T1000 (cell line): ENCODE results near the gene PPP1R9A.
"Not testable (repeated sequence)": the region's sequence is repeated elsewhere in the genome, so short reads cannot be mapped to it uniquely, and the experiment has no call there.

ENCODE experiments used
- DNase-seq: peaks from one replicate; lab custom pipeline; 2025; ENCODE audit warnings: mixed read lengths; lab: John Stamatoyannopoulos, UW

PPP1R9A gene

DNA sequence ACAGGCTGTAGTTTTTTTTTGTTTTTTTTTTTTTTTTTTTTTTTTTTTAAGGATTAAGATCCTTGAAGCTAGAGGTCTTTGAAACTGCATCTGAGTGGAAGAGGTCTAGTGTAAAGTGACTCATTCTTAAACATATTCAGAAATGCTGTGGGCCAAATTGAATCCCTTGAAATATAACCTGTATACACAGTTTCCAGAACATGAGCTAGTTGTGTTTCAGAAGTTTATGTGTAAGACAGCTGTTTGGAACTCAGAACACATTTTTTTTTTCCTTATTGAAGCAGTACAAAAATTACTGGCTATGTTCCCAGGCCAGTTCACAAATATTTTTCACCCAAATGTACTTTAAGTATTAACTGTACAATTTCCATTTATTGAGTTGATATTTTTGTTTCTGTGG is 67.9 kb downstream of the PPP1R9A start:
- no peak for DNase-seq

DNA sequence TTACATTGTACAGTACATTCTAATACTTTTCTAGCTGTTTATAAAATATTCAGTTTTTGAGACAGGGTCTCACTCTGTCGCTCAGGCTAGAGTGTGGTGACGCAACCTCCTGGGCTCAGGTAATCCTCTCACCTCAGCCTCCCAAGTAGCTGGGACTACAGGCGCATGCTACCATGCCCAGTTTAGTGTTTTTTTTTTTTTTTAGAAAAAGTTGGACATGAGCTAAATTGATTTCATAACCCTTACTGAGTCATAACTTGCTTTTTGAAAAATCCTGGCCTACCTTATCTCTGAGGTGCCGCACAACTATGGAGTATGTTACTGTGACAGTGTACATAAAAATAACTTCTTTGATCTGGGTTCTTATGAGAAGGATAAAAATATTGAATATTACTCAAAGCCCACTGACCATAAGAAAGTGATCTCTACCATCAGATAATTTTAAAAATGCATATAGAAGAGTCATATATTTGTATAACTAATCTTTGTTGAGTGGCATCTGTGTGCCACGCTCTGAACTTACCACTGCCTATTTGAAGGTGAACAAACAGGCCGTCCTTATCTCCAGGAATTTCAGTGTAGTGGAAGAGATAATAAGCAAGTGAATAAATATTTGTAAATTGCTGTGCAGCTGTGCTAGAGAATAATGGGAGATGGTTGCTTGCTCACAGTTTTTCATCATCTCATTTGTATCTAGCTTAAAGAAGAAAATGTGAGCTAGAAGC is 73.2 kb downstream of the PPP1R9A start:
- DNase-seq: no peak

GRCh38 chr7:94995921-94996320 is 88.5 kb downstream of the PPP1R9A start:
- DNase-seq: no peak

GRCh38 chr7:94996369-94996768 is 89.0 kb downstream of the PPP1R9A start:
- DNase-seq: no peak

DNA sequence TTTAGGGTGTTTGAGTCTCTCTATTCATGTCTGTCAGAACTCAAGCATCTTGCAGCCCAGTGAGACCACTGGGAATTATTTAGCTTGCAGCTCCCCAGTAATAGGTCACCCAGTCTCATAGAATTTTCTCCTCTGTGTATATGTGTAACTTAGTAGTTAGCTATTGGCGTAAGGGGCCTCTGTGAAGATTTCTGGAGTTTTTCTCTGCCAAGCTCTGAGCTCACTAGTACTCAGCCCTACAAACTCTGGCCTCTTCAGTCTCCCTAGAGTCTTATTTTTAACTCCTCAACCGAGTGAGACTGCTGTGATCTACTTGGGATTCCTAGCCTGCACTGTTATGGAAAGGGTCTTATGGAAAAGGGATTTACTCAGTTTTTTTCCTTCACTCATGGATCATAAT is 90.2 kb downstream of the PPP1R9A start:
- DNase-seq: no peak

DNA sequence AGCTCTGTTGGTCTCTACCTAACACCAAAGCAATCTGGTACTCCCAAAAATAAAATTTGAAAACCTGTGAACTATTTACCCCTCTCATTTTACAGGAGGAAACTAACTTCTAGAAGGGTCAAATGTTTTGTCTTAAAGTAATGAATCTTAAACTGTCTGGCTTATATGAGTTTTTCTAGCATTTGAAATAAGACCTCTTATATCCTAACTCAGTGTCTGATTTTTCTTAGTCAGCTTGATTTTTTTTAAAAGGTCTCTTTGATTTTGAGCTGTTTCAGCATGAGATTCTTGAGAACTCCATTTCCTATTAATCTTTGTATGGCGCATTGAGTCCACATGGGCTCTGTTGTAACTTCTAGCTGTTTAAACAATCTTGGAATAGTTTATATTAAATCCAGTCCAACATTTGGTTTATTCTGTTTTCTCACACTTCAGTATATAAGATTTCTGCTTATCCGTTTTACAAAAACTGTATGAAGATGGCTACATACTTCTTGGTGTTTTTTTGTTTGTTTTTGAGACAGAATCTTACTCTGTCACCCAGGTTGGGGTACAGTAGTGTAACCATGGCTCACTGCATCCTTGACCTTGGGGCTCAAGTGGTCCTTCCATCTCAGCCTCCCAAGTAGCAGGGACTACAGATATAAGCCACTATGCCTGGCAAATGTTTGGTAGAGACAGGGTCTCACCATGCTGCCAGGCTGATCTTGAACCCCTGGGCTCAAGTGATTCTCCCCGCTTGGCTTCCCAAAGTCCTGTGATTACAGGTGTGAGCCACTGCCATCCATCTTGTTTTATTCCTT is 91.1 kb downstream of the PPP1R9A start:
- no peak for DNase-seq

DNA sequence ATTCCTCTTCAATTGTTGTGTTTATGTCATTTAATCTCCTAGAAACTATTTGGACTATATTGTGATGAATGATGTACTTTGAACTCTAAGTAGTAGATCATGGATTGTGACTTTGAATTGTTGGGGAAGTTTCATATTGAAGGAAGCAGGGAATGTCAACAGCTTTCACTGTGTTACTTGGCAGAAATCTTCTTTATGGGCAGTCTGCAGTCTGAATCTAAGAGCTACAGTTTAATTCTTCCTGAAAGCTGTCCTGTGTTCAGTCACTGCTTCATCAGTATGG is 91.6 kb downstream of the PPP1R9A start:
- no peak for DNase-seq

DNA sequence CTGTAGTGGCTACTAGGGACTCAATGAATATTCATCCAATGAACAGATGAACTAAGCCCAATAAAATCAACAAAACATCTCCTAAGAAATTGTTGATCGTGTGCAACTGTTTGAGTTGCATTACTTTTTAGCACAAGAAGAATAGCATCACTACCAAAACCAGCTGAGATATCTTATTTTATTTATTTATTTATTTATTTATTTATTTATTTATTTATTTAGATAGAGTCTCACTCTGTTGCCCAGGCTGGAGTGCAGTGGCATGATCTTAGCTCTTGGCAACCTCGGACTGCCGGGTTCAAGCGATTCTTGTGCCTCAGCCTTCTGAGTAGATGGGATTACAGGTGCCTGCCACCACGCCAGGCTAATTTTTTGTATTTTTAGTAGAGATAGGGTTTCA is 92.2 kb downstream of the PPP1R9A start:
- DNase-seq: not testable (repeated sequence)

- DNase-seq: no peak
Observed at GRCh38 chr7:95001258-95001657, 93.9 kb downstream of the PPP1R9A start.

GRCh38 chr7:95001815-95002561 is 94.6 kb downstream of the PPP1R9A start:
- DNase-seq: no peak

DNA sequence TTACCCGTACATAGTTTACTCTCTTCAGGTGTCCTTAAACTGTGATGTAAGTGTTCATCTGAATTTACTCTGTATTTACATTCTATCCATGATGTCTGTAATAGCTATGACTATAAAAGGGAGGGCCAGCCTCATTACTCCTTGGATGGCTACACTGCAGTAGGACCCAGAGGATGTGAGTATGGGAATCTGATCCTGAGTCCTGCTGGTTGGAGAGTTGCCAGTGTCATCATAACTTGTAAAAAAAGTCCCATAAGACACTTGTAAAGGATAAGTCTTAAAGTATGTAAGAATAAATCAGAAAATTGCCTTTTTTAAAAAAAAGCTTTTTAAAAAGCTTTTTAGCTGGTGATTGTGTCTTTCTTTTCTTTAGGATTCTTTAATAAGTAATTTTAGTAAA is 95.4 kb downstream of the PPP1R9A start:
- no peak for DNase-seq

GRCh38 chr7:95004618-95005247 is 97.3 kb downstream of the PPP1R9A start:
- no peak for DNase-seq

DNA sequence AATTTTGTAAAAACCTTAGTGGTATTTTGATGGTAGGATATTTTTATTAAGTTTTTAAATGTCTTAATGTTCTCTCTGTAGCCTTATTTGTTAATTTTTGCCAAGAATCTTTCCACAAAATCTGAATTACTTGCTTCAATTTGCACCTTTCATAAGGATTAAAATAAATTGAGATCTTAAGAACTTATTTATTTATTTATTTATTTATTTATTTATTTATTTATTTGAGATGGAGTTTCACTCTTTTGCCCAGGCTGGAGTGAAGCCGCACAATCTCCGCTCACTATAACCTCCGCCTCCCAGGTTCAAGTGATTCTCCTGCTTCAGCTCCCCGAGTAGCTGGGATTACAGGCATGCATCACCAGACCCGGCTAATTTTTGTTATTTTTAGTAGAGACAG is 98.6 kb downstream of the PPP1R9A start:
- no peak for DNase-seq

DNA sequence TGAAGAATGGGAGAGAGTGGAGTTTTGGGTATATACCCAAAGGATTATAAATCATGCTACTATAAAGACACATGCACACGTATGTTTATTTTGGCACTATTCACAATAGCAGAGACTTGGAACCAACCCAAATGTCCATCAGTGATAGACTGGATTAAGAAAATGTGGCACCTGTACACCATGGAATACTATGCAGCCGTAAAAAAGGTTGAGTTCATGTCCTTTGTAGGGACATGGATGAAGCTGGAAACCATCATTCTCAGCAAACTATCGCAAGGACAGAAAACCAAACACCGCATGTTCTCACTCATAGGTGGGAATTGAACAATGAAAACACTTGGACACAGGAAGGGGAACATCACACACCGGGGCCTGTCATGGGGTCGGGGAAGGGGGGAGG is 101.4 kb downstream of the PPP1R9A start:
- DNase-seq: not testable (repeated sequence)

GRCh38 chr7:95011146-95011928 is 103.9 kb downstream of the PPP1R9A start:
- no peak for DNase-seq

- no peak for DNase-seq
Observed at GRCh38 chr7:95011995-95012394, 104.6 kb downstream of the PPP1R9A start.

DNA sequence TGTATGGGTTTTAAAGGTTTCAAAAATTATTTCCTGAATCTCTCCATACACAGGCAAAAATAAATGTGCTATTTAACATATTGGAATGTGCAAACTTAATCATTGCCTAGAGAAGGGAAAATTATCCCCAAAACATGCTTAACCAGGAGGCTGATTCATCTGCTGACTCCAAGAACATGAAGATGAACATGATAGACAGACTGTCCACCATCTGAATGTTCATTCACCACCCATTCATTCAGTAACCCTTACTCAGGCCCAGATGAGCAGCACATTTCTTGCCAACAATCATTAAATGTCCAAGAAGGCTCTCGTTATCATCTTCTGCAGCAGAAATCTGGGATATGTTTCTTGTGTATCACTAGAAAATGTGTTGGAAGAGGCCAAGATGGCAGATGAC is 110.6 kb downstream of the PPP1R9A start:
- no peak for DNase-seq

GRCh38 chr7:95026018-95026417 is 118.6 kb downstream of the PPP1R9A start:
- DNase-seq: no peak

DNA sequence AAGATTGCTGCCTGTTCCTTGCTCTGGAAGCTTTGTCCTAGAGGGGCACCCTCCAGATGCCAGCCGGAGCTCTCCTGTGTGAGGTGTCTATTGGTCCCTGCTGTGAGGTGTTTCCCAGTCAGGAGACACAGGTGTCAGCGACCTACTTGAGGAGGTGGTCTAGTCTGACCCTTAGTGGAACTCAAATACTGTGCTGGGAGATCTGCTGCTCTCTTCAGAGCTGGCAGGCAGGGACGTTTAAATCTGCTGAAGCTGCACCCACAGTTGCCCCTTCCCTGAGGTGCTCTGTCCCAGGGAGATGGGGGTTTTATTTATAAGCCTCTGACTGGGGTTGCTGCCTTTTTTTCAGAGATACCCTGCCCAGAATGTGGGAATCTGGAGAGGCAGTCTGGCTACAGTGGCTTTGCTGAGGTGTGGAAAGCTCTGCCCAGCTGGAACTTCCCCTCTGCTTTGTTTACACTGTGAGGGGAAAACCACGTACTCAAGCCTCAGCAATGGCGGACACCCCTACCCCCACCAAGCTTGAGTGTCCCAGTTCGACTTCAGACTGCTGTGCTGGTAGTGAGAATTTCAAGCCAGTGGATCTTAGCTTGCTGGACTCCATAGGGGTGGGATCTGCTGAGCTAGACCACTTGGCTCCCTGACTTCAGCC is 119.2 kb downstream of the PPP1R9A start:
- DNase-seq: no peak

- no peak for DNase-seq
Observed at GRCh38 chr7:95027234-95027872, 120.0 kb downstream of the PPP1R9A start.

DNA sequence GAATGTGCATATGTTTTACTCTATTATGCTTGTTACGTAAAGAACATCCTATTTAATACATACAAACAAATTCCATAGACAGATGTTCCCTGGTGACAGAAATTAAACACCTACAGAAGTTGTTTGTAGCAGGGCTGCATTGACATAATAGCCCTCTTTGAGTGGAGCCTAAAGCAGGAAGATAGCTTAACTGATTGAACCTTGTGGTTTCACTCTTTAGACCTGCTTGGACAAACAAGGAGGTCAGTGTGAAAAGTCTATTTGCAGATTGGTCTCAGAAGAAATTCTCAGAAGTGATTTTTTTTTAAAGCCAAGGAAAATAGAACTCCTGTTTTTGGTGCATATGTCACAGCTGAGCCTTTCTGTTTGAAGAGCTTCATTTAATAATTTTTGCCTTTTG is 121.3 kb downstream of the PPP1R9A start:
- DNase-seq: no peak
